Limb (tissue), 2 donors: Measurements from ENCODE around the gene DDR2.

ENCODE experiments used
- DNase-seq, 2 donors: peaks; one replicate each; pipeline ENCODE4 v3.0.0-alpha.2; 2016; ENCODE audit errors: extremely low spot score in 2 of 2

DDR2 gene

GRCh38 chr1:162832470-162832869 lies 200.2 kb downstream of the DDR2 start:
- DNase-seq: no peak

GRCh38 chr1:162835157-162835899 lies 203.1 kb downstream of the DDR2 start:
- DNase-seq: no peak
